Suprapubic skin (tissue), 4 donors: ENCODE measurements around the gene DFFA. TPM values are rescaled to one million over a fixed set of nuclear protein-coding genes. Genes with fewer than 3 reads are reported as not detected.

Experiments
- DNase-seq, 2 donors: peaks; one replicate each; pipeline ENCODE4 v3.0.0-alpha.2; 2019; ENCODE audit warnings: low spot score in 2 of 2
- H3K27ac ChIP-seq: fragments of 200-600 bp; sonication (generic); one replicate; pipeline ENCODE4 v1.5.1; 2019
- H3K27me3 ChIP-seq: fragments of 200-600 bp; sonication (generic); one replicate; pipeline ENCODE4 v1.5.1; 2019
- H3K36me3 ChIP-seq: fragments of 200-600 bp; sonication (generic); one replicate; pipeline ENCODE4 v1.5.1; 2019
- H3K4me1 ChIP-seq: fragments of 200-600 bp; sonication (generic); one replicate; pipeline ENCODE4 v1.5.1; 2019
- H3K4me3 ChIP-seq: fragments of 200-600 bp; sonication (generic); one replicate; pipeline ENCODE4 v1.5.1; 2019; ENCODE audit warnings: mild to moderate bottlenecking
- H3K9me3 ChIP-seq: fragments of 200-600 bp; sonication (generic); one replicate; pipeline ENCODE4 v1.5.1; 2019
- CTCF ChIP-seq, 2 donors: fragments of 200-600 bp in 1 of 2; fragments of 450-650 bp in 1 of 2; sonication (generic) in 1 of 2; IDR thresholded peaks; one replicate each; pipeline ENCODE4 v1.5.1; 2016 to 2019; ENCODE audit warnings: antibody characterized with exemption in 2 of 2, mild to moderate bottlenecking in 1 of 2, moderate library complexity in 1 of 2
- EP300 ChIP-seq: sonication (generic); formaldehyde crosslinking; IDR thresholded peaks from one replicate; pipeline ENCODE4 v1.6.1; 2017; ENCODE audit warnings: antibody characterized with exemption
- POLR2A ChIP-seq, 2 donors: fragments of 450-650 bp; IDR thresholded peaks; one replicate each; pipeline ENCODE4 v1.6.1; 2017; ENCODE audit warnings: antibody characterized with exemption in 2 of 2, mild to moderate bottlenecking in 2 of 2, moderate library complexity in 2 of 2
- POLR2AphosphoS5 ChIP-seq, 3 donors: sonication (generic); formaldehyde crosslinking; IDR thresholded peaks; one replicate each; pipeline ENCODE4 v1.6.1; 2017; ENCODE audit warnings: antibody characterized with exemption in 3 of 3
- WGBS: methylation state at CpG from one replicate; pipeline ENCODE4 v1.1.5; 2018; 5-methylcytosine and 5-hydroxymethylcytosine counted together
- total RNA-seq, 4 donors: library from RNA; depleted of rRNA; stranded (reverse); fragments of >200 nt; gene quantifications; one replicate each; pipeline ENCODE4 v1.1.0, GENCODE V29; 2016

Gene DFFA
- total RNA-seq, 4 donors from 2014 or later, result 16.4 to 21.3 (median 20.2) TPM

- no peaks in the 10 kb centered on the region for H3K27me3 ChIP-seq
- 60% methylated on average over 11 of the region's 21 CpGs for WGBS
- DNase-seq, result no peak
These were observed 22.0 kb downstream of the DFFA start for GRCh38 chr1:10450156-10450814.

GRCh38 chr1:10449751-10450150 lies 22.6 kb downstream of the DFFA start, which contains the start of gene CORT:
TSS of gene CORT (plus strand) at chr1:10450031. CDS start at chr1:10450224, 193 bp downstream.
- DNase-seq, result no peak
- Histone ChIP-seq H3K36me3 (no peaks in the 10 kb centered on the region), H3K27ac (no peak within 1 kb of the TSS), H3K27me3 (no peaks in the 10 kb centered on the region), H3K4me1 (peaks cover 15% of the 10 kb centered on the region), H3K4me3 (no peak within 1 kb of the TSS), H3K9me3 (no peaks in the 10 kb centered on the region)
- no peak for TF ChIP-seq EP300
- no peak for TF ChIP-seq POLR2AphosphoS5 (IDR thresholded peaks at IDR 0.05)
- TF ChIP-seq POLR2A (IDR thresholded peaks at IDR 0.05), result no peak
- no peak for TF ChIP-seq CTCF (IDR thresholded peaks at IDR 0.05)
- 88% methylated on average over 10 of the region's 10 CpGs for WGBS

More at GRCh38 chr1:10450156-10450814, 22.0 kb downstream of the DFFA start:
- Histone ChIP-seq H3K36me3 (no peaks in the 10 kb centered on the region), H3K27ac (no peak overlapping the region), H3K4me3 (no peak overlapping the region), H3K4me1 (peaks cover 15% of the 10 kb centered on the region), H3K9me3 (no peaks in the 10 kb centered on the region)
- no peak for TF ChIP-seq POLR2AphosphoS5 (IDR thresholded peaks at IDR 0.05)
- TF ChIP-seq CTCF (IDR thresholded peaks at IDR 0.05), result no peak
- TF ChIP-seq EP300, result no peak

- Histone ChIP-seq H3K4me1 (peaks cover 13% of the 10 kb centered on the region), H3K36me3 (no peaks in the 10 kb centered on the region), H3K9me3 (no peaks in the 10 kb centered on the region), H3K4me3 (no peak overlapping the region), H3K27ac (no peak overlapping the region), H3K27me3 (no peaks in the 10 kb centered on the region)
- 95% methylated on average over 7 of the region's 7 CpGs for WGBS
- TF ChIP-seq POLR2AphosphoS5 (IDR thresholded peaks at IDR 0.05) (no peak), CTCF (IDR thresholded peaks at IDR 0.05) (no peak), EP300 (no peak), POLR2A (IDR thresholded peaks at IDR 0.05) (no peak)
- DNase-seq, result no peak
These were observed 25.4 kb downstream of the DFFA start for GRCh38 chr1:10446790-10447422.

GRCh38 chr1:10444795-10445397 lies 27.4 kb downstream of the DFFA start:
- WGBS, result 67% methylated on average over 7 of the region's 7 CpGs
- Histone ChIP-seq H3K27ac (no peak overlapping the region), H3K9me3 (no peaks in the 10 kb centered on the region), H3K4me1 (no peaks in the 10 kb centered on the region), H3K4me3 (no peak overlapping the region), H3K27me3 (no peaks in the 10 kb centered on the region), H3K36me3 (peaks cover 4% of the 10 kb centered on the region)
- no peak for DNase-seq
- TF ChIP-seq POLR2AphosphoS5 (IDR thresholded peaks at IDR 0.05), result no peak
- no peak for TF ChIP-seq CTCF (IDR thresholded peaks at IDR 0.05)
- TF ChIP-seq EP300, result no peak
- no peak for TF ChIP-seq POLR2A (IDR thresholded peaks at IDR 0.05)

- H3K27ac ChIP-seq, result no peak overlapping the region
- H3K27me3 ChIP-seq, result no peaks in the 10 kb centered on the region
- no peaks in the 10 kb centered on the region for H3K4me1 ChIP-seq
- peaks cover 4% of the 10 kb centered on the region for H3K36me3 ChIP-seq
- H3K9me3 ChIP-seq, result no peaks in the 10 kb centered on the region
- TF ChIP-seq CTCF (IDR thresholded peaks at IDR 0.05), result no peak
- TF ChIP-seq POLR2AphosphoS5 (IDR thresholded peaks at IDR 0.05), result no peak
- no peak for TF ChIP-seq EP300
- no peak for TF ChIP-seq POLR2A (IDR thresholded peaks at IDR 0.05)
- WGBS, result 59% methylated on average over 6 of the region's 6 CpGs
- no peak overlapping the region for H3K4me3 ChIP-seq
- no peak for DNase-seq
These were observed 28.1 kb downstream of the DFFA start for GRCh38 chr1:10444248-10444647.
